ENCODE results near the gene EFCAB7.
A peak's percentile ranks its signal among the peaks of the same experiment; 100 is the strongest.
"Not testable (repeated sequence)": the region's sequence is repeated elsewhere in the genome, so short reads cannot be mapped to it uniquely, and the experiment has no call there.

Gene EFCAB7

DNA sequence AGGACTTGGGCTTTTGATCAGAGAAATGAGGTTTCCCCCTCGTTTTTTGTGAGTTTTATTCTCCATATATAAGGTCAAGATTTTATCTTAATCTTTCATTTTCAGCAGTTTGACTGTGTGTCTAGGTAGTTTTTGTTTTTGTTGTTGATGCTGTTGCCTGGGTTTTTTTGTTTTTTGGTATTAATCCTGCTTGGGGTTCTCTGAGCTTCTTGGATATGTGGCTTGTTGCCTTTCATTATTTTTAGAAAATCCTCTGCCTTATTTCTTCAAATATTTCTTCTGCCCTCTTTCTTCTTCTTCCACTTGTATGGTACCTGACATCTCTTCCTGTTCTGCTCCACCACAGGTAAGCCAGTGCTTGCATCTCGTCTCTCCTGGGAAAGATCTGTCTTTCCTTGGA, 25.0 kb downstream of the EFCAB7 start:
- no peak for DNase-seq (ENCODE audit: low read depth in 3 of 3)

GRCh38 chr1:63548877-63549276, 25.6 kb downstream of the EFCAB7 start:
- no peak for DNase-seq (ENCODE audit: low read depth in 3 of 3)

GRCh38 chr1:63555480-63555879, 32.2 kb downstream of the EFCAB7 start:
- no peak for DNase-seq (ENCODE audit: low read depth in 3 of 3)

DNA sequence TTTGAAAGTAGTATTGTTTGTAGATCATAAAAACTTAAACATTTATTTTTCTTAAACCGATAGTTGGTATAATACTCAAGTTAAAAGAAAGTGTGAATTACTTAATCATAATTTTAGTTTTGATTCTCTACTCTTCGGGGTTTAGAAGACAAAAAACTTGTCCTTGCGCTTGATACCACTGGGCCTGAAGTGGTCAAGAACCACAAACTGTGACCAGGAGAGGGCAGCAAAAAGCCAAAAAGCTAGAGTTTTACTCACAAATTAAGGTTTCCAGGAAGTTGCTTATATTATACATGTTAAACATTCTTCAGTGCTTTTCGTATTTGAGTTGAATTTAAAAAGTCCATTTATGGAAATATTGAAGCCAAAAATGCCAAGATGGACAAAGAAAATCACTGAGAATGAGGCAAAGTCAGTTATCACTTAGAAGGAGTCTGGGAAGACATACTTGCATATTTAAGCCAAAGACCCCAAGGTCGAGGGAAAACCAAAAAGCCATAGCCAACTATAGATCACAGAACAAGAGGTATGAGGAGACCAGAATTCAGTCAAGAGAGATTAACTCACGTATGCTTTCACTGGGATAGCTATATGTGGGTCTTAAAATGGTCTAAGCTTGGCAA, 34.2 kb downstream of the EFCAB7 start:
- DNase-seq (ENCODE audit: low read depth in 3 of 3) = no peak

DNA sequence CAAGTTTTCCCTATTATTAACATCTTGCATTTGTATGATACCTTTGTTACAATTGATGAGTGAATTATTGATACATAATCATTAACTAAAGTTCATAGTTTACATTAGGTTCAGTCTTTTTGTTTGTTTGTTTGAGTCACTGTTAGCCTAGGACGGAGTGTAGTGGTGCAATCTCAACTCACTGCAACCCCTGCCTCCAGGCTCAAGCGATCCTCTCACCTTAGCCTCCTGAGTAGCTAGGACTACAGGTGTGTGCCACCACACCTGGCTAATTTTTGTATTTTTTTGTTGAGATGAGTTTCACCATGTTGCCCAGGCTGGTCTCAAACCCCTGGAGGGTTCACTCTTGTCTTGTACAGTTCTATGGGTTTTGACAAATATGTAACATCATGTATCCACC, 36.0 kb downstream of the EFCAB7 start:
- no peak for DNase-seq (ENCODE audit: low read depth in 3 of 3)

DNA sequence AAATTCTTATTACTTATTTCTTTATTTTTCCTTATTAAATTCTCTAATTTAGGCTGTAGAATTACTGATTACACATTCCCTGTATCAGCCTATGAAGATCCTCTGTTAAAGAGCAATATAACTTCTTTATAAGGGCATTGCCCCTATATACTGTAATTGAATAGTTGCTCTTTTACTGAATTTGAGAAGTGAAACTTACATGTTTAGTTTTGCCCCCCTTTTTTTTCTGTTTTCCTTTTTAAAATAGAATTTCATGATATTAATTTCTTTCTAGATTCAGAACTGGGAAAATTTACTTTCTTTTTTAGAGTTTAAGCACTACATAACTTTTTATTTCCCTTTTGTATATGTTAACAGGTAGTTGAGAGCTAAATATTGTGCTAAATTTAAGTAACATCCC, 40.4 kb downstream of the EFCAB7 start:
- no peak for DNase-seq (ENCODE audit: low read depth in 3 of 3)

- DNase-seq (ENCODE audit: low read depth in 3 of 3) = no peak
Observed at GRCh38 chr1:63569068-63569467, 45.7 kb downstream of the EFCAB7 start.

DNA sequence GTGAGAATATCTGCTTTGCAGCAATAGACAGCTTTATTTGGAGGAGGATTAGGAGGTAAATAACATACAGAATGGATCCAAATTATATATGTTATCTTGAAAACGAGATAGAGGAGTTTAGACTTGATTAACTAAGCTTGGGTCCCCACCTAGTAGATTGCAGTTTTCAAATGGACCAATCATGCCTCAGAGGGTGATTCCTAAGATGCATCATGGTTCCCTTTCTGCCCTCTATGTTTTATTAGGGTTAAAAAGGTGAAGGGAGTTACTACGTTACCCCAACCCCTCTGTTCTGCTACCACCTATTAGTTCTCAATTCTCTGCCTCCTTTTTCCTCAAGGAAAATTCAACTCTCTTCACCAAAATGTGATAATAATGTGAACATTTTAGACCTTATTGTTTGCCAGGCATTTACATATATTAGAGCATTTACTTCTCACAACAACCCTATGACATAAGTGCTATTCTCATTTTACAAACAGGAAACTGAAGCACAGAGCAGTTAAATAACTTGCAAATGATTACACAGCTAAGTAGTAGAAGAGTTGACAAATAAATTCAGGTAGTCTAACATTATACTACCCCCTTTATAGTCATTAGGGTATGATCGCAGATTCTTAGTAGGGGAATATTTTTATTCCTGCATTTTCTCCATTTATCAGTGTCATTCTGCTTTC, 46.5 kb downstream of the EFCAB7 start:
- no peak for DNase-seq (ENCODE audit: low read depth in 3 of 3)

- DNase-seq (ENCODE audit: low read depth in 3 of 3) = not testable (repeated sequence)
Observed at GRCh38 chr1:63572686-63573085, 49.4 kb downstream of the EFCAB7 start.

- DNase-seq (ENCODE audit: low read depth in 3 of 3) = not testable (repeated sequence)
Observed at GRCh38 chr1:63574203-63574796, 51.0 kb downstream of the EFCAB7 start.

- no peak for DNase-seq (ENCODE audit: low read depth in 3 of 3)
Observed at GRCh38 chr1:63575340-63575826, 52.1 kb downstream of the EFCAB7 start.

DNA sequence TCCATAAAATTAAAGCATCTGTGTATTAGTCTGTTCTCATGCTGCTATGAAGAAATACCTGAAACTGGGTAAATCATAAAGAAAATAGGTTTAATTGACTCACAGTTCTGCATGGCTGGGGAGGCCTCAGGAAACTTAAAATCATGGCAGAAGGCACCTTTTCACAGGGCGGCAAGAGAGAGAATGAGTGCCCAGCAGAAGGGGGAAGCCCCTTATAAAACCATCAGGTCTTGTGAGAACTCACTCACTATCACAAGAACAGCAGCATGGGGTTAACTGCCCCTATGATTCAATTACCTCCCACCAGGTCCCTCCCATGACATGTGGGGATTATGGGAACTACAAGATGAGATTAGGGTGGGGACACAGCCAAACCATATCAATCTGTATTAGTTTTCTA, 63.0 kb downstream of the EFCAB7 start:
- not testable (repeated sequence) for DNase-seq (ENCODE audit: low read depth in 3 of 3)

DNA sequence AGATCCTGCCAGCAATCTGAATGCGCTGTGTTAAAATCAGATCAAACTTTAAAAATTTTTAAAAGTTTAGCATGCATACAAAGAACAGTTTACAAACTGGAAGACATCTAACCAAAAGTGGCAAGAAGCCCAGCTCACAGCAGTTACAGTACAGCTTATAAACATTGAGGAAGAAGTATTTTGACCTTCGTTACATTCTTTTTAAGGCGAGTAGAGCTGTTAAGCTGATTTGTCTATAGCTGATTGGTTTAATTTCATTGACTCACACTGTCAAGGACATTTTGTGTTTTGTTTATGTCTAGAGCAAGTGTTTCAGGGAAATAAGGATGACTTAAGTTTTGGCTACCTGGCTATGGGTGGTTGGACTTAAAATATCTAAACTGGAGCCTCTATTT, 66.8 kb downstream of the EFCAB7 start:
- no peak for DNase-seq (ENCODE audit: low read depth in 3 of 3)

- DNase-seq (ENCODE audit: low read depth in 3 of 3) = no peak
Observed at GRCh38 chr1:63592536-63593302, 69.4 kb downstream of the EFCAB7 start.

GRCh38 chr1:63593303-63593885, 70.1 kb downstream of the EFCAB7 start, which contains the start of gene PGM1:
TSS of gene PGM1 (plus strand) at chr1:63593411. CDS start at chr1:63593489, 78 bp downstream.
- peak; percentile 48 to 72 (median 51) for DNase-seq (ENCODE audit: low read depth in 3 of 3)

GRCh38 chr1:63593886-63594605, 70.7 kb downstream of the EFCAB7 start:
- peak; percentile 52 to 81 (median 57) for DNase-seq (ENCODE audit: low read depth in 3 of 3)

- no peak for DNase-seq (ENCODE audit: low read depth in 3 of 3)
Observed at GRCh38 chr1:63595435-63595834, 72.1 kb downstream of the EFCAB7 start.

DNA sequence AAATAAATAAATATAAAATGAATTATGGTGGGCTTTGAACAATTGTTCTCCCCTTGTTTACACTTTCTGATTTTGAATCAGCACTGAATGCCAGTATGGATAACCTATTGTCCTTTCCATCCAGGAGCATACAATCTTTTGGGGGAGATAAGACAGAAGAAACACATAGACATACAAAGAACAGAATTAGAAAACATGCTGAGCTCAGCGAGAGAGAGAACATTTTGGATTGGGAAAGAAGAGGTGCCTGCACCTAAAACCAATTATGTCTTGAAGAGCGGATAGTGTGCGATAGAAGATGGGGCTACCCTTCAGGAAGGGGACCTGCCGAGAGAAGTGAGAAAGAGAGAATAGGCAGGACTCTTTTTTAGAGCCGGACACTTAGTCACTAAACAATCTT, 76.5 kb downstream of the EFCAB7 start:
- no peak for DNase-seq (ENCODE audit: low read depth in 3 of 3)

DNA sequence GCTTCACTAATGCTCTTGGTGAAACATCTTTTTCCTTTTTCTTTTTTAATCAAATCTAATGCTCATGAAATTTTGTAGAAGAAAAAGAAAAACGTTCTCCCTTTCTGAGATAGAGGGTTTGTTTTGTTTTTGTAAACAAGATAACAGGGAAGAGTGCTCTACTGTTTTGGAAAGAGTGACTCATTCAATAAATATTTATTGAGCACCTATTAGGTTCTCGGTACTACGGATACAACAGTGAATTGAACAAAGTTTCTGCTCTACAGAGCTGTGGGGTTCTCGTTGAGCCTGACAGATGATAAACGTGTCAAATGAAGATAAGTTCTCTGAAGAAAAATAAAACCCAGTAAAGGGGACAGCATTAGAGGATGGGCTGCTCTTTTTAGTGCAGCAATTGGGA, 76.9 kb downstream of the EFCAB7 start:
- no peak for DNase-seq (ENCODE audit: low read depth in 3 of 3)

GRCh38 chr1:63601061-63601460, 77.7 kb downstream of the EFCAB7 start:
- DNase-seq (ENCODE audit: low read depth in 3 of 3) = no peak

DNA sequence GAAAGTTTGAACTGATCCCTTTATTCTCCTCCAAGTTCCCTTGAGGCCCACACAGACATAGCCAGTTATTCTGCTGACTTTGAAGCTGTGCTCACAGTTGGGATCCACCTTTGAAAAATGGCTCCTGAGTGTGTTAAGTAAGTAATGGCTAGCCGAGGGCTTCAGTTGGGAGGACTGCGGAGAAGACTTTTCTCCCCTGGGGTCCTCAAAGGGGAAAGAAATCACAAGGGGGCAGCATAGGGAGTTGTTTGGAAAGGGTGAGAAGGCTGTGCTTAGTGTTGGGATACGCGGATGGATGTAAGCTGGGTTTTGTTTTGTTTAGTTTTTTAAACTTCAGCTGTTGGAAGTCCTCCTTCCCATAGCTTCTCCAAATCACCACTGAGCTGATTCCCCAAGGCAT, 78.1 kb downstream of the EFCAB7 start:
- no peak for DNase-seq (ENCODE audit: low read depth in 3 of 3)

All from stimulated activated CD4-positive, alpha-beta T cell treated with anti-CD3 and anti-CD28 coated beads, TNF-alpha, amount 100 ng/mL, for 24 hours (primary cell).